GM20000 (cell line): ENCODE measurements around the gene RNPC3.

Experiments
- DNase-seq: peaks from one replicate; pipeline ENCODE4 v3.0.0; 2012; ENCODE audit warnings: low spot score
- CTCF ChIP-seq: IDR thresholded peaks from 2 replicates; pipeline ENCODE4 v1.5.1; 2012; ENCODE audit warnings: mild to moderate bottlenecking, control low read depth; ENCODE audit errors: extremely low read depth, missing control alignments

Gene RNPC3

DNA sequence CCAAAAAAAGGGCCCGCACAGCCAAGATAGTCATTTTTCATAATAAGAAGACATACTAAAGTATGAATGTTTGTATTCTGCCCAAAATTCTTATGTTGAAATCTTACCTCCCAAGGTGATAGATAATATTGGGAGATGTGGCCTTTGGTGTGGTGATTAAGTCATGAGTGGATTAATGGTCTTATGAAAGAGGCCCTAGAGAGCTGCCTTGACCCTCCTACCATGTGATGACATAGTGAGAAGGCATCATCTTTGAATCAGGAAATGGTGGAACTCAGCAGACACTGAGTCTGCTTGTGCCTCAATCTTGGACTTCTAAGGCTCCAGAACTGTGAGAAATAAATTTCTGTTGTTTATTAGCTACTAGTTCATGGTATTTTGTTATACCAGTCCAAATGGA, 11.8 kb upstream of the RNPC3 start:
- no peak for TF ChIP-seq CTCF
- DNase-seq: no peak

GRCh38 chr1:103514920-103515503, 10.5 kb upstream of the RNPC3 start:
- peak; percentile 47 for TF ChIP-seq CTCF
- DNase-seq: peak; percentile 38

DNA sequence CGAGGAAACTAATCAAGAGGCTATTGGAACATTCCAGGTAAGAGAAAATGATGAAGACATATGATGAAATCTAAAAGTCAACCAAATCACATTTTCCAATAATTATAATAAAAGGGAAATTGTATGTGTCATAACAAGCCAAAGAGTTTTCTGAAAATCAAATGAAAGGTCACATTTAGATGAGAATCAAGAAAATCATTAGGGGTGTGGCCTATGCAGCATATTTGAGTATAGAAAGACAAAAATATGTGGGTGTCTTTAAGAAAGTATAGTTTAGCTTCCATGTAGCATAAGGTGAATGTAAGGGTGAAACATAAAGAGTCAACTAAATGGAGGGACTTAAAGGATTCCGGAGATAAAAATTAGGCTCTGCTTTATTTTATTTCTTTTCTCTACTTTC, 9.2 kb upstream of the RNPC3 start:
- no peak for TF ChIP-seq CTCF
- no peak for DNase-seq

DNA sequence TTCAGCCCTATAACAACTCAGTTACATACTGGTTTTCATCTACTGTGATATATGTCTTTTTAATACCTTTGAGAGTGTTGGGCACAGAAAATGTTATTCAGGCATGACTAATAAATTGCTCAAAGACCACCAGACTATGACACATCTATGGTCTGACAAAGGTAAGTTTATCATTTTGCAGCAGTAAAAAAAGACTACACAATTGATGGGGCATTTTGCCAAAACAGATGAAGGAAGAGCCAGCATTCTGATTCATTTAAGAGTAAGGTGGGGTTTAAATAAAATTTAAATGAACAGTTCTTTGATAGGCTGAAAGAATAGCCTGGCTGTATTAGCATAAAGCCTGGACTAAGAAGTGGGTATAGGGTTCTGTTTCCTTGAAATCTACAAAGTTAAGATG, 8.8 kb upstream of the RNPC3 start:
- no peak for TF ChIP-seq CTCF
- no peak for DNase-seq

GRCh38 chr1:103517380-103518047, 8.0 kb upstream of the RNPC3 start:
- peak; percentile 23 for DNase-seq

DNA sequence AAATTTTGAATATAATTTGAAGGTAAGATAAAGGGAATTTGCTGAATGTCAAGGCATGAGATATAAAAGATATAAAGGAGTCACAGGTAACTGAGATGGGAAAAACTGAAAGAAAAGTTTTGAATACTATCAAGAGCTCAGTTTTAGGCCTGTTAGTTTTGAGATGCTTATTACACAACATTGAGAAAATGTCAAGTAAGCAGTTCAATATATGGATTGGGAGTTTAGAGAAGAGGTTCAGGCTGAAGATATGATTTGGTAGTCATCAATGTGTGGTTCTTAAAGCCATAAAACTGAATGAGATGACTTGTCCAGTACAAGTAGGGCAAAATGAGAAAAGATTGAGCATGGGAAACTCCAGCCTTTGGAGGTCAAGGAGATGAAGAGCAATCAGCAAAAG, 4.7 kb upstream of the RNPC3 start:
- DNase-seq: no peak
- no peak for TF ChIP-seq CTCF

More at GRCh38 chr1:103517380-103518047, 8.0 kb upstream of the RNPC3 start:
- no peak for TF ChIP-seq CTCF

DNA sequence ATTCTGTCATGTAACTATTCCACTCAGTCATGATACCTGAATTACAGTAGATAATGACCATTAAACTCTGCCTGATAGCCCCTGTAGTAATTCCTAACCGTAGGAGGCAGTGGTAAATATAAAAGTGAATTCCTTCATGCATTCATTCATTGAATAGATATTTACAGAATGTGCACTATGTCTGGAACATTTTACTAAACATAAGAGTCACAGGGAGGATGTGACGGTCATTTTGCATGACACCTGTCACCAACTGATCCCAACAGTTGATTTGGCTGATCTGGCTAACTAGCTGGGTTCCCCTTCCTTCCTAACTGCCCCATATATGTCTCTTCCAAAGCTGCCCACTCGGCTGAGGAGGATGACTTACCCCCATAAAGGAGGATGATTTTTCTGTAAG, 2.2 kb upstream of the RNPC3 start:
- no peak for DNase-seq
- no peak for TF ChIP-seq CTCF
